OCI-LY3 (cell line): ENCODE results near the gene RAP1A.

Experiments
- H2AFZ ChIP-seq: fragments of 200-600, 300-600 bp; shearing (Covaris generic); 2 replicates; pipeline ENCODE4 v1.6.0; 2014; ENCODE audit warnings: antibody characterized with exemption, low read depth, low read length
- H3K27ac ChIP-seq: fragments of 200-600, 300-600 bp; sonication (generic); 2 replicates; pipeline ENCODE4 v1.5.1; 2014; ENCODE audit warnings: mild to moderate bottlenecking, low read length, moderate library complexity, mixed read lengths
- H3K27me3 ChIP-seq: fragments of 200-600, 300-600 bp; sonication (generic); 2 replicates; pipeline ENCODE4 v1.6.1; 2014; ENCODE audit warnings: low read depth, low read length, mixed read lengths
- H3K36me3 ChIP-seq: fragments of 200-600, 300-600 bp; sonication (generic); replicated peaks from 2 replicates; pipeline ENCODE3; 2014; ENCODE audit warnings: low read depth, low read length, mixed read lengths
- H3K4me1 ChIP-seq: fragments of 300-600, 200-600 bp; sonication (generic); 2 replicates; pipeline ENCODE4 v1.6.1; 2014; ENCODE audit warnings: low read length, mixed read lengths
- H3K4me2 ChIP-seq: fragments of 200-600, 300-600 bp; sonication (generic); 2 replicates; pipeline ENCODE4 v1.6.1; 2014; ENCODE audit warnings: low read length, mixed read lengths
- H3K4me3 ChIP-seq: fragments of 300-600, 200-600 bp; sonication (generic); 2 replicates; pipeline ENCODE4 v1.5.1; 2014; ENCODE audit warnings: antibody characterized with exemption, mild to moderate bottlenecking, low read length, moderate library complexity
- H3K79me2 ChIP-seq: fragments of 300-600, 200-600 bp; shearing (Covaris generic); 2 replicates; pipeline ENCODE4 v1.6.1; 2014; ENCODE audit warnings: mild to moderate bottlenecking, low read length, mixed read lengths
- H3K9ac ChIP-seq: fragments of 300-600, 200-600 bp; shearing (Covaris generic); 2 replicates; pipeline ENCODE4 v1.6.0; 2014; ENCODE audit warnings: mild to moderate bottlenecking, low read length, moderate library complexity
- H3K9me3 ChIP-seq: fragments of 200-600, 300-600 bp; shearing (Covaris generic); 2 replicates; pipeline ENCODE4 v1.6.1; 2014; ENCODE audit warnings: low read length, mixed read lengths; ENCODE audit not compliant: insufficient read depth
- H4K20me1 ChIP-seq: fragments of 200-600, 300-600 bp; sonication (generic); 2 replicates; pipeline ENCODE4 v1.6.1; 2016; ENCODE audit warnings: low read length, mixed read lengths; ENCODE audit not compliant: insufficient read depth
- CTCF ChIP-seq: fragments of 200-600, 300-600 bp; sonication (generic); IDR thresholded peaks from 2 replicates; pipeline ENCODE4 v1.5.1; 2014; ENCODE audit warnings: antibody characterized with exemption, low read length, low read depth
- EZH2phosphoT487 ChIP-seq: fragments of 200-600 bp; shearing (Covaris generic); IDR thresholded peaks from 2 replicates; pipeline ENCODE4 v1.6.1; 2018; ENCODE audit warnings: antibody characterized with exemption, mixed run types, low read depth

The RAP1A gene

GRCh38 chr1:111731956-111732355 is 112.4 kb downstream of the RAP1A start:
- H3K27ac ChIP-seq = no peak overlapping the region
- no peak overlapping the region for H3K9ac ChIP-seq
- no peaks in the 10 kb centered on the region for H3K36me3 ChIP-seq
- no peaks in the 10 kb centered on the region for H3K4me1 ChIP-seq
- H3K4me3 ChIP-seq = no peak overlapping the region
- H3K4me2 ChIP-seq = no peak overlapping the region
- H3K9me3 ChIP-seq = no peaks in the 10 kb centered on the region
- H4K20me1 ChIP-seq = 0 out of 2 replicates have a peak, but pooled peaks cover under 1% of the 10 kb centered on the region
- no peak for TF ChIP-seq CTCF
- no peak for TF ChIP-seq EZH2phosphoT487
- no peaks in the 10 kb centered on the region for H3K27me3 ChIP-seq
- no peak overlapping the region for H2AFZ ChIP-seq
- no peaks in the 10 kb centered on the region for H3K79me2 ChIP-seq

GRCh38 chr1:111732718-111733117 is 113.1 kb downstream of the RAP1A start:
- H3K4me2 ChIP-seq = no peak overlapping the region
- 0 out of 2 replicates have a peak, but pooled peaks cover 7% of the 10 kb centered on the region for H4K20me1 ChIP-seq
- no peak overlapping the region for H3K27ac ChIP-seq
- peaks cover 3% of the 10 kb centered on the region for H3K4me1 ChIP-seq
- no peak overlapping the region for H3K4me3 ChIP-seq
- no peak for TF ChIP-seq CTCF
- TF ChIP-seq EZH2phosphoT487 = no peak
- no peak overlapping the region for H2AFZ ChIP-seq
- no peaks in the 10 kb centered on the region for H3K9me3 ChIP-seq
- H3K27me3 ChIP-seq = no peaks in the 10 kb centered on the region
- H3K36me3 ChIP-seq = no peaks in the 10 kb centered on the region
- H3K9ac ChIP-seq = no peak overlapping the region
- no peaks in the 10 kb centered on the region for H3K79me2 ChIP-seq

- 0 out of 2 replicates have a peak, but pooled peaks cover 3% of the 10 kb centered on the region for H3K79me2 ChIP-seq
- no peak overlapping the region for H3K4me3 ChIP-seq
- no peaks in the 10 kb centered on the region for H3K36me3 ChIP-seq
- no peak for TF ChIP-seq EZH2phosphoT487
- no peak for TF ChIP-seq CTCF
- H3K27me3 ChIP-seq = no peaks in the 10 kb centered on the region
- no peak overlapping the region for H3K27ac ChIP-seq
- no peak overlapping the region for H2AFZ ChIP-seq
- no peak overlapping the region for H3K9ac ChIP-seq
- H4K20me1 ChIP-seq = 0 out of 2 replicates have a peak, but pooled peaks cover 7% of the 10 kb centered on the region
- H3K9me3 ChIP-seq = no peaks in the 10 kb centered on the region
- no peak overlapping the region for H3K4me2 ChIP-seq
- peaks cover 7% of the 10 kb centered on the region for H3K4me1 ChIP-seq
Observed at GRCh38 chr1:111733183-111733991, 113.8 kb downstream of the RAP1A start.

- no peak overlapping the region for H3K9ac ChIP-seq
- H3K27ac ChIP-seq = no peak overlapping the region
- TF ChIP-seq CTCF (no peak), EZH2phosphoT487 (no peak)
- no peak overlapping the region for H3K4me2 ChIP-seq
- 0 out of 2 replicates have a peak, but pooled peaks cover 7% of the 10 kb centered on the region for H4K20me1 ChIP-seq
- H3K36me3 ChIP-seq = no peaks in the 10 kb centered on the region
- no peak overlapping the region for H2AFZ ChIP-seq
- H3K4me3 ChIP-seq = no peak overlapping the region
- H3K79me2 ChIP-seq = 0 out of 2 replicates have a peak, but pooled peaks cover 3% of the 10 kb centered on the region
- no peaks in the 10 kb centered on the region for H3K27me3 ChIP-seq
- no peaks in the 10 kb centered on the region for H3K9me3 ChIP-seq
- H3K4me1 ChIP-seq = peaks cover 7% of the 10 kb centered on the region
Observed at GRCh38 chr1:111733992-111734341, 114.4 kb downstream of the RAP1A start.
